GM21619 (cell line): ENCODE data around the gene CCDC28A.

Experiments used
- ATAC-seq: cut with Tn5 transposase; IDR thresholded peaks from one replicate; pipeline ENCODE4 v1.9.1; 2021; ENCODE audit not compliant: unreplicated experiment

CCDC28A gene

GRCh38 chr6:138833816-138834539 is 60.4 kb downstream of the CCDC28A start:
- ATAC-seq: no peak

- ATAC-seq: no peak
These were observed 63.7 kb downstream of the CCDC28A start for GRCh38 chr6:138837246-138837645.
